Breast epithelium (tissue), 3 donors: ENCODE results near the gene BMP7.

Experiments
- POLR2A ChIP-seq: fragments of 450-650 bp; IDR thresholded peaks from one replicate; pipeline ENCODE4 v1.6.1; 2016; ENCODE audit warnings: antibody characterized with exemption, mild to moderate bottlenecking, moderate library complexity
- POLR2AphosphoS5 ChIP-seq, 3 donors: sonication (generic); formaldehyde crosslinking; IDR thresholded peaks; one replicate each; pipeline ENCODE4 v1.6.1; 2017; ENCODE audit warnings: antibody characterized with exemption in 3 of 3
- TF ChIP-seq, protein P1 (sequence below), 3 donors: fragments of 450-650 bp; IDR thresholded peaks; one replicate each; pipeline ENCODE4 v1.5.1; 2016 to 2017; ENCODE audit warnings: antibody characterized with exemption in 3 of 3, mild to moderate bottlenecking in 3 of 3, moderate library complexity in 3 of 3

DNA sequence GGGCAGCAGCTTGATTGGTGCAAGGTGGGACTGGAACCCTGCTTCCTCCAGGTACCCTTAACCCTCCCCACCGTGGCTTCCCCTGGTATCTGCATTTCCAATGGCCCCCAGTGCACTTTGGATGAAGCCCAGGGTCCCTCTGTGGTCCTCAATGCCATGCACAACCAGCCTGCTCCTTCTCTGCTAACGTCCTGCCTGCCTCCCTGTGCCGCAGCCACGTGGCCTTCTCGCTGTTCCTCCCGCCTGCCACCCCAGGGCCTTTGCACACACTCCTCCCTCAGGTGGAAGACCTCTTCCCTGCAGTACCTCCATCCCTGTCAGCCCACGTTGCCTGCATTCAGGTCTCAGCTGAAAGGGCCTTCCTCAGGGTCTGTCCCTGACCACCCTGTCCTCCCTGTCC is 101.6 kb downstream of the BMP7 start:
- TF ChIP-seq POLR2A (no peak), POLR2AphosphoS5 (IDR thresholded peaks at IDR 0.05) (no peak)
- TF ChIP-seq, protein P1, sequence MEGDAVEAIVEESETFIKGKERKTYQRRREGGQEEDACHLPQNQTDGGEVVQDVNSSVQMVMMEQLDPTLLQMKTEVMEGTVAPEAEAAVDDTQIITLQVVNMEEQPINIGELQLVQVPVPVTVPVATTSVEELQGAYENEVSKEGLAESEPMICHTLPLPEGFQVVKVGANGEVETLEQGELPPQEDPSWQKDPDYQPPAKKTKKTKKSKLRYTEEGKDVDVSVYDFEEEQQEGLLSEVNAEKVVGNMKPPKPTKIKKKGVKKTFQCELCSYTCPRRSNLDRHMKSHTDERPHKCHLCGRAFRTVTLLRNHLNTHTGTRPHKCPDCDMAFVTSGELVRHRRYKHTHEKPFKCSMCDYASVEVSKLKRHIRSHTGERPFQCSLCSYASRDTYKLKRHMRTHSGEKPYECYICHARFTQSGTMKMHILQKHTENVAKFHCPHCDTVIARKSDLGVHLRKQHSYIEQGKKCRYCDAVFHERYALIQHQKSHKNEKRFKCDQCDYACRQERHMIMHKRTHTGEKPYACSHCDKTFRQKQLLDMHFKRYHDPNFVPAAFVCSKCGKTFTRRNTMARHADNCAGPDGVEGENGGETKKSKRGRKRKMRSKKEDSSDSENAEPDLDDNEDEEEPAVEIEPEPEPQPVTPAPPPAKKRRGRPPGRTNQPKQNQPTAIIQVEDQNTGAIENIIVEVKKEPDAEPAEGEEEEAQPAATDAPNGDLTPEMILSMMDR (IDR thresholded peaks at IDR 0.05) = no peak
